HCT116 (cell line): ENCODE data around the gene SLF1. TPM values are rescaled to one million over a fixed set of nuclear protein-coding genes. Genes with fewer than 3 reads are reported as not detected.

Experiments used
- ATAC-seq: fragments of 200-7000 bp; cut with Tn5 transposase; 2 replicates; pipeline ENCODE4 v1.9.1; 2020; ENCODE audit warnings: mild to moderate bottlenecking, moderate library complexity
- BruUV-seq: library from RNA; stranded (reverse); fragments of 400-500 nt; replicated peaks from 2 replicates; lab custom pipeline; 2021; lab: Mats Ljungman, UMichigan
- CTCF ChIA-PET: fragments of 300-600 bp; sonication (Branson Sonifier 250); formaldehyde crosslinking; loops from one replicate; lab custom pipeline; 2021; ENCODE audit warnings: antibody characterized with exemption; lab: Charles Lee
- POLR2A ChIA-PET: fragments of 300-600, 350-600 bp; sonication (Branson Sonifier 250); formaldehyde crosslinking; loops from one replicate; lab custom pipeline; 2021; ENCODE audit warnings: antibody characterized with exemption; lab: Charles Lee
- RAD21 ChIA-PET, 2 experiments: fragments of 300-600 bp; sonication (Branson Sonifier 250); formaldehyde crosslinking; loops; one replicate each; lab custom pipeline; 2023; ENCODE audit warnings: low total read pairs in 2 of 2; ENCODE audit not compliant: uncharacterized antibody in 2 of 2, unreplicated experiment in 2 of 2, low non-redundant PET in 1 of 2; lab: Charles Lee
- DNase-seq: peaks from one replicate; pipeline ENCODE4 v3.0.0-alpha.2; 2010; ENCODE audit warnings: low read depth, low spot score
- H2AFZ ChIP-seq: fragments of 200-600 bp; shearing (Covaris generic), sonication (generic); 2 replicates; pipeline ENCODE4 v1.6.1; 2017; ENCODE audit warnings: low read depth, mixed run types, mixed read lengths, antibody characterized with exemption, low read length; ENCODE audit not compliant: poor library complexity, severe bottlenecking
- H3K27ac ChIP-seq: 2 replicates; pipeline ENCODE4 v1.5.1; 2012; ENCODE audit warnings: low read depth, low read length
- H3K27me3 ChIP-seq: fragments of 200-600 bp; sonication (generic); 2 replicates; pipeline ENCODE4 v1.6.1; 2016; ENCODE audit warnings: mixed run types, low read length, mixed read lengths; ENCODE audit not compliant: insufficient read depth
- H3K36me3 ChIP-seq, 2 experiments: fragments of 200-500 bp in 1 of 2; fragments of 200-600 bp in 1 of 2; sonication (Bioruptor generic) in 1 of 2; sonication (generic) in 1 of 2; 2 replicates each; pipeline versions ENCODE4 v1.5.1 to v1.6.1; 2014 to 2016; ENCODE audit warnings: low read length in 2 of 2, inconsistent platforms in 1 of 2, mixed read lengths in 1 of 2, mixed run types in 1 of 2; ENCODE audit not compliant: insufficient read depth in 2 of 2, control insufficient read depth in 1 of 2
- H3K4me1 ChIP-seq, 2 experiments: fragments of 200-600 bp in 1 of 2; sonication (generic) in 1 of 2; 2 replicates each; pipeline versions ENCODE4 v1.5.1 to v1.6.1; 2012 to 2017; ENCODE audit warnings: low read length in 2 of 2, inconsistent platforms in 1 of 2, mild to moderate bottlenecking in 1 of 2, mixed read lengths in 1 of 2, mixed run types in 1 of 2, moderate library complexity in 1 of 2; ENCODE audit not compliant: insufficient read depth in 2 of 2, control insufficient read depth in 1 of 2
- H3K4me2 ChIP-seq: fragments of 200-600 bp; sonication (generic); 2 replicates; pipeline ENCODE4 v1.6.1; 2017; ENCODE audit warnings: mixed run types, low read length, mixed read lengths
- H3K4me3 ChIP-seq, 2 experiments: fragments of 200-600 bp in 1 of 2; sonication (generic) in 1 of 2; replicated peaks in 1 of 2; 2 replicates each; pipeline ENCODE4 v1.5.1; 2011 to 2016; ENCODE audit warnings: low read length in 2 of 2, control low read depth in 1 of 2, low read depth in 1 of 2, mild to moderate bottlenecking in 1 of 2, mixed read lengths in 1 of 2, mixed run types in 1 of 2
- H3K79me2 ChIP-seq: fragments of 200-600 bp; sonication (generic); 2 replicates; pipeline ENCODE4 v1.6.1; 2017; ENCODE audit warnings: mild to moderate bottlenecking, mixed run types, low read length, moderate library complexity, mixed read lengths; ENCODE audit not compliant: insufficient read depth
- H3K9ac ChIP-seq: fragments of 200-600 bp; sonication (generic); 2 replicates; pipeline ENCODE4 v1.6.1; 2016; ENCODE audit warnings: low read length, mixed read lengths
- H3K9me2 ChIP-seq: fragments of 200-600 bp; sonication (generic), shearing (Covaris generic); 2 replicates; pipeline ENCODE4 v1.6.1; 2017; ENCODE audit warnings: mixed run types, mild to moderate bottlenecking, moderate library complexity; ENCODE audit not compliant: insufficient read depth
- H3K9me3 ChIP-seq, 2 experiments: fragments of 200-500 bp in 1 of 2; fragments of 200-600 bp in 1 of 2; sonication (Bioruptor generic) in 1 of 2; sonication (generic) in 1 of 2; 2 replicates each; pipeline ENCODE4 v1.6.1; 2014 to 2017; ENCODE audit warnings: low read length in 2 of 2, mixed read lengths in 2 of 2, inconsistent platforms in 1 of 2, low read depth in 1 of 2, mild to moderate bottlenecking in 1 of 2, mixed run types in 1 of 2, moderate library complexity in 1 of 2; ENCODE audit not compliant: control insufficient read depth in 1 of 2, insufficient read depth in 1 of 2
- H4K20me1 ChIP-seq: fragments of 200-600 bp; sonication (generic), shearing (Covaris generic); 2 replicates; pipeline ENCODE4 v1.6.1; 2017; ENCODE audit warnings: mixed run types, mild to moderate bottlenecking, moderate library complexity; ENCODE audit not compliant: insufficient read depth
- CEBPB ChIP-seq: IDR thresholded peaks from 2 replicates; pipeline ENCODE4 v1.6.1; 2012; ENCODE audit warnings: low read depth
- ELF1 ChIP-seq: IDR thresholded peaks from 2 replicates; pipeline ENCODE4 v1.6.1; 2012; ENCODE audit warnings: low read depth, borderline replicate concordance
- EZH2 ChIP-seq: fragments of 200-600 bp; sonication (generic); IDR thresholded peaks from 2 replicates; pipeline ENCODE4 v1.6.1; 2017; ENCODE audit warnings: antibody characterized with exemption, mixed run types
- POLR2A ChIP-seq: IDR thresholded peaks from 2 replicates; pipeline ENCODE4 v1.7.0; 2011; ENCODE audit warnings: borderline replicate concordance; ENCODE audit not compliant: insufficient read depth, insufficient read length; ENCODE audit errors: extremely low read depth
- POLR2AphosphoS5 ChIP-seq: IDR thresholded peaks from 2 replicates; pipeline ENCODE4 v1.6.1; 2011; ENCODE audit warnings: mild to moderate bottlenecking, low read depth, low read length, moderate library complexity
- RAD21 ChIP-seq: IDR thresholded peaks from 2 replicates; pipeline ENCODE4 v1.6.1; 2012; ENCODE audit warnings: low read depth, mild to moderate bottlenecking
- SP1 ChIP-seq: IDR thresholded peaks from 2 replicates; pipeline ENCODE4 v1.6.1; 2012; ENCODE audit warnings: low read depth
- SRF ChIP-seq: IDR thresholded peaks from 2 replicates; pipeline ENCODE4 v1.6.1; 2012; ENCODE audit warnings: low read depth
- YY1 ChIP-seq: IDR thresholded peaks from 2 replicates; pipeline ENCODE4 v1.6.1; 2011; ENCODE audit warnings: low read length, low read depth, moderate library complexity, mild to moderate bottlenecking; ENCODE audit not compliant: insufficient replicate concordance; ENCODE audit errors: extremely low read depth
- ZFX ChIP-seq: fragments of 450-650 bp; IDR thresholded peaks from 2 replicates; pipeline ENCODE4 v1.6.1; 2017
- ZNF274 ChIP-seq: fragments of 200-500 bp; sonication (Bioruptor generic); IDR thresholded peaks from 2 replicates; pipeline ENCODE4 v1.6.1; 2014; ENCODE audit warnings: mild to moderate bottlenecking, low read depth, low read length, inconsistent platforms
- intact Hi-C: fragments of 100-400 bp; cut with micrococcal nuclease; formaldehyde crosslinking; loops from 2 replicates; pipeline ENCODE4 v1.10.0; 2022
- total RNA-seq: library from RNA; stranded (reverse); gene quantifications from one replicate; pipeline ENCODE4 v1.2.1, GENCODE V29; 2021; ENCODE audit not compliant: unreplicated experiment
- TF ChIP-seq, protein P1 (sequence below): IDR thresholded peaks from 2 replicates; pipeline ENCODE4 v1.6.1; 2012
- TF ChIP-seq, protein P2 (sequence below), 3 experiments: fragments of 200-600 bp in 1 of 3; sonication (generic) in 1 of 3; IDR thresholded peaks in 2 of 3; conservative IDR thresholded peaks in 1 of 3; 2 replicates each; pipeline ENCODE4 v1.5.1; 2012 to 2017; ENCODE audit warnings: low read depth in 2 of 3, low read length in 2 of 3, antibody characterized with exemption in 1 of 3, borderline replicate concordance in 1 of 3, control low read depth in 1 of 3, mild to moderate bottlenecking in 1 of 3, mixed read lengths in 1 of 3, mixed run types in 1 of 3, moderate library complexity in 1 of 3; ENCODE audit not compliant: insufficient read depth in 1 of 3
- TF ChIP-seq, protein P3 (sequence below): IDR thresholded peaks from 2 replicates; pipeline ENCODE4 v1.6.1; 2011; ENCODE audit warnings: mild to moderate bottlenecking, low read length, moderate library complexity; ENCODE audit not compliant: insufficient replicate concordance; ENCODE audit errors: extremely low read depth

The SLF1 gene
- total RNA-seq, 1 experiment from 2014 or later, result 10.4 TPM

DNA sequence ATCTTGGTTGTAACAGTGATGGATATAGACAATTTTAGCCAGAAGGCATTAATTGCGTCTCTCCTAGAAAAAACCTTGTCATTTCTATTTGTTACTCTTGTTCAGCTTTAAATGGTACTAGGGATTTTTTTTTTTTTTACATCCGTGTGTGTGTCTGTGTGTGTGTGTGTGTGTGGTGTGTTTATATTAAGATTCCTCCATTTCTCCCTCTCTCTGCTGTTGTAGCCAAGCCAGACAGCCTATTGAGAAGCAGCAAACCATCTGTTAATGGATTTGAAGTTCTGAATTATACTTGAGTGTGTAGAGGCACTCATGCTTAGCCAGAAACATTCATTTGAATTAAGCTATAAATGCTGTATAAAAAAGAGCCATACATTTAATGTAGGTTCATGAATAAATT, 72.3 kb downstream of the SLF1 start:
- no peaks in the 10 kb centered on the region for H3K27me3 ChIP-seq
- no peak overlapping the region for H3K9ac ChIP-seq
- H4K20me1 ChIP-seq, result no peaks in the 10 kb centered on the region
- no peak for DNase-seq
- RAD21 ChIA-PET, result no interaction called here
- no peak overlapping the region for H3K4me2 ChIP-seq
- no peaks in the 10 kb centered on the region for H3K4me1 ChIP-seq
- H3K9me2 ChIP-seq, result no peaks in the 10 kb centered on the region
- TF ChIP-seq RAD21 (no peak), ZNF274 (no peak), CEBPB (no peak), POLR2AphosphoS5 (no peak), POLR2A (no peak), SP1 (no peak), ZFX (no peak), ELF1 (no peak), SRF (no peak), YY1 (no peak), EZH2 (no peak)
- TF ChIP-seq, protein P1, sequence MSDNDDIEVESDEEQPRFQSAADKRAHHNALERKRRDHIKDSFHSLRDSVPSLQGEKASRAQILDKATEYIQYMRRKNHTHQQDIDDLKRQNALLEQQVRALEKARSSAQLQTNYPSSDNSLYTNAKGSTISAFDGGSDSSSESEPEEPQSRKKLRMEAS, result no peak
- TF ChIP-seq, protein P2, sequence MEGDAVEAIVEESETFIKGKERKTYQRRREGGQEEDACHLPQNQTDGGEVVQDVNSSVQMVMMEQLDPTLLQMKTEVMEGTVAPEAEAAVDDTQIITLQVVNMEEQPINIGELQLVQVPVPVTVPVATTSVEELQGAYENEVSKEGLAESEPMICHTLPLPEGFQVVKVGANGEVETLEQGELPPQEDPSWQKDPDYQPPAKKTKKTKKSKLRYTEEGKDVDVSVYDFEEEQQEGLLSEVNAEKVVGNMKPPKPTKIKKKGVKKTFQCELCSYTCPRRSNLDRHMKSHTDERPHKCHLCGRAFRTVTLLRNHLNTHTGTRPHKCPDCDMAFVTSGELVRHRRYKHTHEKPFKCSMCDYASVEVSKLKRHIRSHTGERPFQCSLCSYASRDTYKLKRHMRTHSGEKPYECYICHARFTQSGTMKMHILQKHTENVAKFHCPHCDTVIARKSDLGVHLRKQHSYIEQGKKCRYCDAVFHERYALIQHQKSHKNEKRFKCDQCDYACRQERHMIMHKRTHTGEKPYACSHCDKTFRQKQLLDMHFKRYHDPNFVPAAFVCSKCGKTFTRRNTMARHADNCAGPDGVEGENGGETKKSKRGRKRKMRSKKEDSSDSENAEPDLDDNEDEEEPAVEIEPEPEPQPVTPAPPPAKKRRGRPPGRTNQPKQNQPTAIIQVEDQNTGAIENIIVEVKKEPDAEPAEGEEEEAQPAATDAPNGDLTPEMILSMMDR (IDR thresholded peaks at IDR 0.05 in 2 of 3, conservative IDR thresholded peaks at IDR 0.05 in 1 of 3; ENCODE audit: borderline replicate concordance in 1 of 3, insufficient read depth in 1 of 3, low read depth in 2 of 3, low read length in 2 of 3), result no peak
- TF ChIP-seq, protein P3, sequence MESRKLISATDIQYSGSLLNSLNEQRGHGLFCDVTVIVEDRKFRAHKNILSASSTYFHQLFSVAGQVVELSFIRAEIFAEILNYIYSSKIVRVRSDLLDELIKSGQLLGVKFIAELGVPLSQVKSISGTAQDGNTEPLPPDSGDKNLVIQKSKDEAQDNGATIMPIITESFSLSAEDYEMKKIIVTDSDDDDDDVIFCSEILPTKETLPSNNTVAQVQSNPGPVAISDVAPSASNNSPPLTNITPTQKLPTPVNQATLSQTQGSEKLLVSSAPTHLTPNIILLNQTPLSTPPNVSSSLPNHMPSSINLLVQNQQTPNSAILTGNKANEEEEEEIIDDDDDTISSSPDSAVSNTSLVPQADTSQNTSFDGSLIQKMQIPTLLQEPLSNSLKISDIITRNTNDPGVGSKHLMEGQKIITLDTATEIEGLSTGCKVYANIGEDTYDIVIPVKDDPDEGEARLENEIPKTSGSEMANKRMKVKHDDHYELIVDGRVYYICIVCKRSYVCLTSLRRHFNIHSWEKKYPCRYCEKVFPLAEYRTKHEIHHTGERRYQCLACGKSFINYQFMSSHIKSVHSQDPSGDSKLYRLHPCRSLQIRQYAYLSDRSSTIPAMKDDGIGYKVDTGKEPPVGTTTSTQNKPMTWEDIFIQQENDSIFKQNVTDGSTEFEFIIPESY, result no peak
- TF ChIP-seq, all 23 proteins: peak for 0
- CTCF ChIA-PET, result no interaction called here
- Histone ChIP-seq H3K79me2 (no peaks in the 10 kb centered on the region), H3K36me3 (no peaks in the 10 kb centered on the region), H3K9me3 (no peaks in the 10 kb centered on the region), H3K4me3 (no peak overlapping the region), H3K27ac (no peak overlapping the region), H2AFZ (no peak overlapping the region)
- ATAC-seq, result no peak
- intact Hi-C loops, result loop anchor here (10.0 kb wide), 1 partner anchor 776 kb away; no protein-coding TSS in a partner anchor
- POLR2A ChIA-PET, result no interaction called here
- BruUV-seq, result no TSS peak
